Loucy (cell line): ENCODE results near the gene BCAS4.

Source experiments
- EZH2phosphoT487 ChIP-seq: fragments of 200-600 bp; IDR thresholded peaks from 2 replicates; pipeline ENCODE4 v1.6.1; 2018; ENCODE audit warnings: antibody characterized with exemption, mild to moderate bottlenecking, moderate library complexity, borderline replicate concordance
- TF ChIP-seq, protein P1 (sequence below): fragments of 200-600 bp; sonication (generic); conservative IDR thresholded peaks from 2 replicates; pipeline ENCODE4 v1.5.1; 2014; ENCODE audit warnings: mild to moderate bottlenecking, antibody characterized with exemption, low read length

DNA sequence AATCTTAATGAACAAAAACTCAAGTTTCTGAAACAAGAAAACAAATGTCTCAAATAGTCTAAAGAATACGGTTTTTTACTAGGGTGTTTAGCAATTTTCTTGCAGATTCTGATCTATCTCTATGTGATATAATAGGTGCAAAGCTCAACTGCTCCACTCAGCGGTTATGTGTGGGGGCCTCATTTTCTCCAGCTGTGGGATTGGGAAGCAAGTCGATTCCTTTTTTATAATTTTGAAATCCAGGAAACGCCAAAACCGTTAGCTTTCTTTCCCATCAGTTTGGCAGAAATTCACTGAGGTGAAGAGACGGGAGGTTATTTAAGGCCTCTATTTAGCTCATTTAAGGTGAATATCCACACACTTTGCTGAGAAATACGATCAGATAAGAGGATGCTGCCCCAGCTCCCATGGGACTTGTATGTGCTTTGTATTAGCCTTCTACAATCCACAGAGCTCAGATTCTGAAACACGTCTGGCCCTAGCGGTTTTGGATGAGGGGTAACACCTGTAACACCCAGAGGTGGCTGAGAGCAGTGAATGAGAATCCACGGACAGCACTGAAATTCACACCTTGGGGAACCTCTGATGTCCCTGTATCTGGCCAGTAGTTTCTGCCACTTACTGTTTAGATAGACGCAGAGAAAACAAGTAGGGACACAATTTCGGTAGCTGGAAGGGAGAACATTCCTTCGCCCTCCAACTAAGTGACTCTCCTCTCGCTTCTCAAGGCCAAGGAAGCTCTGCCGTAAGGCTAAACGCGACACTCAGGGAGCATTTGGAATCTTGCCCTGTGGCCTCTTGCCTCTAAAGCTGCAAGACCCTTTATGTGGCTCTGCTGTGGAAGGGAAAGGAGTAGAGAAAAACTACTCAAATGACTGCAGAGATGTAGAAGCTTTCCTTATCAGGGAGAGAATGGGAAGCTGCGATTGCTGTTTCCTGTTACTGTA, 6.5 kb upstream of the BCAS4 start:
- TF ChIP-seq, protein P1, sequence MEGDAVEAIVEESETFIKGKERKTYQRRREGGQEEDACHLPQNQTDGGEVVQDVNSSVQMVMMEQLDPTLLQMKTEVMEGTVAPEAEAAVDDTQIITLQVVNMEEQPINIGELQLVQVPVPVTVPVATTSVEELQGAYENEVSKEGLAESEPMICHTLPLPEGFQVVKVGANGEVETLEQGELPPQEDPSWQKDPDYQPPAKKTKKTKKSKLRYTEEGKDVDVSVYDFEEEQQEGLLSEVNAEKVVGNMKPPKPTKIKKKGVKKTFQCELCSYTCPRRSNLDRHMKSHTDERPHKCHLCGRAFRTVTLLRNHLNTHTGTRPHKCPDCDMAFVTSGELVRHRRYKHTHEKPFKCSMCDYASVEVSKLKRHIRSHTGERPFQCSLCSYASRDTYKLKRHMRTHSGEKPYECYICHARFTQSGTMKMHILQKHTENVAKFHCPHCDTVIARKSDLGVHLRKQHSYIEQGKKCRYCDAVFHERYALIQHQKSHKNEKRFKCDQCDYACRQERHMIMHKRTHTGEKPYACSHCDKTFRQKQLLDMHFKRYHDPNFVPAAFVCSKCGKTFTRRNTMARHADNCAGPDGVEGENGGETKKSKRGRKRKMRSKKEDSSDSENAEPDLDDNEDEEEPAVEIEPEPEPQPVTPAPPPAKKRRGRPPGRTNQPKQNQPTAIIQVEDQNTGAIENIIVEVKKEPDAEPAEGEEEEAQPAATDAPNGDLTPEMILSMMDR, result no peak
- no peak for TF ChIP-seq EZH2phosphoT487
